ENCODE measurements around the gene CA10. TPM values are rescaled to one million over a fixed set of nuclear protein-coding genes. Genes with fewer than 3 reads are reported as not detected.

The CA10 gene
- total and polyA plus RNA-seq, 2 donors (not counting 3 experiments of a cell fraction or from before 2014, with no cell fraction given), result not detected

- dilution Hi-C loops (cut with MboI; ENCODE audit: extremely low pct_ligation_motif_present, low sequenced_read_pairs), result no loop called here
- H3K4me3 ChIP-seq (replicated peaks in 1 of 3; ENCODE audit: insufficient read depth in 1 of 3, low read depth in 1 of 3, low read length in 3 of 3), result no peak overlapping the region
- no peaks in the 10 kb centered on the region for H3K79me2 ChIP-seq (ENCODE audit: control insufficient read depth, insufficient read depth, low read length)
- H2AFZ ChIP-seq (ENCODE audit: low read depth, low read length), result no peak overlapping the region
- intact Hi-C loops (cut with micrococcal nuclease), result no loop called here
- no peaks in the 10 kb centered on the region for H3K27me3 ChIP-seq (ENCODE audit: control insufficient read depth in 2 of 2, insufficient read depth in 2 of 2, low read length in 2 of 2)
- no peak overlapping the region for H3K9ac ChIP-seq (replicated peaks; ENCODE audit: extremely low read depth, insufficient read depth, low read length)
- FAIRE-seq (no peak), DNase-seq (ENCODE audit: low read depth, low spot score) (no peak)
- ChIA-PET POLR2A (no interaction called here), CTCF (no interaction called here)
- no peak overlapping the region for H3K27ac ChIP-seq (ENCODE audit: insufficient read depth, low read depth, low read length)
- TF ChIP-seq JUN (IDR thresholded peaks at IDR 0.05; ENCODE audit: borderline replicate concordance, insufficient read depth, insufficient read length, low read depth), result no peak
- TF ChIP-seq GATA2 (IDR thresholded peaks at IDR 0.05; ENCODE audit: insufficient read depth, insufficient read length, low read depth, low read length), result no peak
- TF ChIP-seq EZH2 (IDR thresholded peaks at IDR 0.05; ENCODE audit: borderline replicate concordance, low read depth, low read length, severe bottlenecking), result no peak
- TF ChIP-seq MYC (IDR thresholded peaks at IDR 0.05; ENCODE audit: low read depth, low read length), result no peak
- H3K36me3 ChIP-seq (ENCODE audit: control insufficient read depth in 2 of 2, extremely low read depth in 1 of 2, insufficient read depth in 2 of 2, low read length in 2 of 2), result no peaks in the 10 kb centered on the region
- H3K4me1 ChIP-seq (ENCODE audit: control insufficient read depth, extremely low read depth, insufficient read depth, low read length), result no peaks in the 10 kb centered on the region
- H3K9me1 ChIP-seq (replicated peaks; ENCODE audit: control insufficient read depth, extremely low read depth, insufficient read depth, low read length), result no peaks in the 10 kb centered on the region
- H3K4me2 ChIP-seq (ENCODE audit: insufficient read depth, low read length), result no peak overlapping the region
- BruUV-seq (replicated peaks), result no TSS peak
- no peaks in the 10 kb centered on the region for H3K9me3 ChIP-seq (replicated peaks; ENCODE audit: control insufficient read depth, insufficient read depth, low read length)
- no peaks in the 10 kb centered on the region for H4K20me1 ChIP-seq (replicated peaks; ENCODE audit: control insufficient read depth, extremely low read depth, insufficient read depth, low read length)
Measured at GRCh38 chr17:51741458-51741857, 417.1 kb downstream of the CA10 start.

DNA sequence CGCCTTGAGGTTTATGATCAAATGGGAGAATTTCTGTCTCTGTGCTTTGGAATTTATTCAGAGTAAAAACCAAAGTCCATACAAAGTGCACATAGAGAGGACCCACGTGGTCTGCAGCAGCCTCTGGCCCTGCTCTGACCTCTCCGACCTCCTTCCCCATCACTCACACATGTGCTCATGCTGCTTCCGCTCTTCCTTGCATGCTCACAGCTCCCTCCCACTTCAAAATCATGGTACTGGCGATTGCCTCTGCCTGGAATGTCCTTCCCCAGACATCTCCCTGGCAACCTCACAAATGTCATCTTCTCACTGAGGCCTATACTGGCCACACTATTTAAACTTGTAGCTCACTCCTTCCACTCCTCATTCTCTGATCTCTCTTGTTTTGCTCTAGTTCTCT is 418.0 kb downstream of the CA10 start:
- DNase-seq (ENCODE audit: low read depth, low spot score) (no peak), FAIRE-seq (no peak)
- ChIA-PET POLR2A (no interaction called here), CTCF (no interaction called here)
- intact Hi-C loops (cut with micrococcal nuclease) (no loop called here), dilution Hi-C loops (cut with MboI; ENCODE audit: extremely low pct_ligation_motif_present, low sequenced_read_pairs) (no loop called here)
- no TSS peak for BruUV-seq (replicated peaks)
- H3K4me3 ChIP-seq (replicated peaks in 1 of 3; ENCODE audit: insufficient read depth in 1 of 3, low read depth in 1 of 3, low read length in 3 of 3), result no peak overlapping the region
- H3K9me3 ChIP-seq (replicated peaks; ENCODE audit: control insufficient read depth, insufficient read depth, low read length), result no peaks in the 10 kb centered on the region
- no peaks in the 10 kb centered on the region for H3K9me1 ChIP-seq (replicated peaks; ENCODE audit: control insufficient read depth, extremely low read depth, insufficient read depth, low read length)
- no peak overlapping the region for H2AFZ ChIP-seq (ENCODE audit: low read depth, low read length)
- H3K4me1 ChIP-seq (ENCODE audit: control insufficient read depth, extremely low read depth, insufficient read depth, low read length), result no peaks in the 10 kb centered on the region
- no peaks in the 10 kb centered on the region for H4K20me1 ChIP-seq (replicated peaks; ENCODE audit: control insufficient read depth, extremely low read depth, insufficient read depth, low read length)
- no peak for TF ChIP-seq GATA2 (IDR thresholded peaks at IDR 0.05; ENCODE audit: insufficient read depth, insufficient read length, low read depth, low read length)
- TF ChIP-seq EZH2 (IDR thresholded peaks at IDR 0.05; ENCODE audit: borderline replicate concordance, low read depth, low read length, severe bottlenecking), result no peak
- no peak for TF ChIP-seq JUN (IDR thresholded peaks at IDR 0.05; ENCODE audit: borderline replicate concordance, insufficient read depth, insufficient read length, low read depth)
- no peak for TF ChIP-seq MYC (IDR thresholded peaks at IDR 0.05; ENCODE audit: low read depth, low read length)
- TF ChIP-seq, protein P1, sequence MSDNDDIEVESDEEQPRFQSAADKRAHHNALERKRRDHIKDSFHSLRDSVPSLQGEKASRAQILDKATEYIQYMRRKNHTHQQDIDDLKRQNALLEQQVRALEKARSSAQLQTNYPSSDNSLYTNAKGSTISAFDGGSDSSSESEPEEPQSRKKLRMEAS (IDR thresholded peaks at IDR 0.05; ENCODE audit: insufficient read depth, insufficient read length), result no peak
- no peak for TF ChIP-seq CTCF (IDR thresholded peaks at IDR 0.05; ENCODE audit: extremely low read depth in 1 of 2, insufficient read depth in 1 of 2, low read depth in 1 of 2, low read length in 2 of 2)
- TF ChIP-seq POLR2AphosphoS5 (IDR thresholded peaks at IDR 0.05; ENCODE audit: insufficient read depth, low read depth, low read length), result no peak
- no peak for TF ChIP-seq POLR2A (IDR thresholded peaks at IDR 0.05; ENCODE audit: low read depth, low read length)
- no peak for TF ChIP-seq FOS (IDR thresholded peaks at IDR 0.05; ENCODE audit: borderline replicate concordance, insufficient read depth, low read length)
- no peak overlapping the region for H3K9ac ChIP-seq (replicated peaks; ENCODE audit: extremely low read depth, insufficient read depth, low read length)
- no peaks in the 10 kb centered on the region for H3K27me3 ChIP-seq (ENCODE audit: control insufficient read depth in 2 of 2, insufficient read depth in 2 of 2, low read length in 2 of 2)
- H3K27ac ChIP-seq (ENCODE audit: insufficient read depth, low read depth, low read length), result no peak overlapping the region
- no peaks in the 10 kb centered on the region for H3K36me3 ChIP-seq (ENCODE audit: control insufficient read depth in 2 of 2, extremely low read depth in 1 of 2, insufficient read depth in 2 of 2, low read length in 2 of 2)
- no peak overlapping the region for H3K4me2 ChIP-seq (ENCODE audit: insufficient read depth, low read length)
- no peaks in the 10 kb centered on the region for H3K79me2 ChIP-seq (ENCODE audit: control insufficient read depth, insufficient read depth, low read length)
